K562 (cell line): Measurements from ENCODE around the gene CRYBB2. TPM values are rescaled to one million over a fixed set of nuclear protein-coding genes. Genes with fewer than 3 reads are reported as not detected.

ENCODE experiments used
- ATAC-seq: fragments of 200-7000 bp; cut with Tn5 transposase; 3 replicates; pipeline ENCODE4 v1.9.1; 2020; ENCODE audit warnings: moderate library complexity
- BruUV-seq: library from RNA; stranded (reverse); fragments of 400-500 nt; replicated peaks from 2 replicates; lab custom pipeline; 2021; lab: Mats Ljungman, UMichigan
- CTCF ChIA-PET: fragments of 300-600 bp; formaldehyde crosslinking; extraction: SDS; loops from one replicate; lab custom pipeline; 2021; ENCODE audit warnings: low intra/inter-chr PET ratio; lab: Yijun Ruan, JAX
- POLR2A ChIA-PET: fragments of 300-600, 350-650 bp; sonication (Branson Sonifier 250); formaldehyde crosslinking; extraction: SDS; loops from one replicate; lab custom pipeline; 2021; ENCODE audit warnings: antibody characterized with exemption, inconsistent platforms; lab: Yijun Ruan, JAX
- DNase-seq, 4 experiments: peaks; one replicate each; pipeline versions ENCODE4 v3.0.0 to v3.0.0-alpha.2; 2011 to 2018; ENCODE audit warnings: low spot score in 3 of 4, mixed read lengths in 3 of 4; ENCODE audit errors: extremely low read depth in 1 of 4
- FAIRE-seq: peaks from 2 replicates; lab custom pipeline; 2011; peaks lifted over from hg19 to GRCh38; lab: Jason Lieb, UNC
- H2AFZ ChIP-seq: 2 replicates; pipeline ENCODE4 v1.6.0; 2011; ENCODE audit warnings: low read depth, low read length, control low read depth, inconsistent platforms
- H3K27ac ChIP-seq: fragments of 200-600 bp; 3 replicates; pipeline ENCODE4 v1.8.0; 2011; ENCODE audit warnings: low read depth, mild to moderate bottlenecking, control low read depth, inconsistent platforms, low read length, moderate library complexity, mixed read lengths; ENCODE audit errors: extremely low read depth
- H3K27me3 ChIP-seq, 2 experiments: fragments of 300-600 bp in 1 of 2; 2 replicates in 1 of 2; 3 replicates in 1 of 2; pipeline versions ENCODE4 v1.6.0 to v1.8.0; 2011; ENCODE audit warnings: inconsistent platforms in 2 of 2, low read length in 2 of 2, mild to moderate bottlenecking in 1 of 2, mixed read lengths in 1 of 2, moderate library complexity in 1 of 2; ENCODE audit not compliant: control insufficient read depth in 2 of 2, insufficient read depth in 2 of 2
- H3K36me3 ChIP-seq: fragments of 300-600 bp; 3 replicates; pipeline ENCODE4 v1.8.0; 2011; ENCODE audit warnings: mild to moderate bottlenecking, low read length, inconsistent platforms; ENCODE audit not compliant: control insufficient read depth, insufficient read depth
- H3K4me1 ChIP-seq, 2 experiments: fragments of 200-600 bp in 1 of 2; replicated peaks in 1 of 2; 2 replicates in 1 of 2; 3 replicates in 1 of 2; pipeline versions ENCODE4 v1.5.1 to v1.8.0; 2011; ENCODE audit warnings: inconsistent platforms in 2 of 2, low read length in 2 of 2, mild to moderate bottlenecking in 1 of 2, mixed read lengths in 1 of 2, moderate library complexity in 1 of 2; ENCODE audit not compliant: control insufficient read depth in 2 of 2, insufficient read depth in 2 of 2
- H3K4me2 ChIP-seq: 2 replicates; pipeline ENCODE4 v1.6.1; 2011; ENCODE audit warnings: low read length, control low read depth, inconsistent platforms, mixed read lengths; ENCODE audit not compliant: insufficient read depth
- H3K4me3 ChIP-seq: fragments of 200-600 bp; sonication (generic), shearing (Covaris generic); 2 replicates; pipeline ENCODE4 v1.5.1; 2016; ENCODE audit warnings: control low read depth, inconsistent platforms
- H3K79me2 ChIP-seq: fragments of 200-600 bp; 3 replicates; pipeline ENCODE4 v1.8.0; 2011; ENCODE audit warnings: low read length, inconsistent platforms; ENCODE audit not compliant: control insufficient read depth, insufficient read depth
- H3K9ac ChIP-seq, 2 experiments: 2 replicates each; pipeline versions ENCODE4 v1.6.0 to v1.6.1; 2011; ENCODE audit warnings: low read depth in 2 of 2, low read length in 2 of 2, control low read depth in 1 of 2, inconsistent platforms in 1 of 2, mild to moderate bottlenecking in 1 of 2, mixed read lengths in 1 of 2; ENCODE audit not compliant: insufficient read depth in 1 of 2
- H3K9me1 ChIP-seq: one replicate; pipeline ENCODE4 v1.6.0; 2011; ENCODE audit warnings: inconsistent platforms, mild to moderate bottlenecking, low read length, moderate library complexity; ENCODE audit not compliant: control insufficient read depth, insufficient read depth
- H3K9me3 ChIP-seq: replicated peaks from 2 replicates; pipeline ENCODE4 v1.5.1; 2011; ENCODE audit warnings: low read depth, low read length, inconsistent platforms; ENCODE audit not compliant: control insufficient read depth, insufficient read depth
- H4K20me1 ChIP-seq: replicated peaks from 2 replicates; pipeline ENCODE4 v1.6.1; 2011; ENCODE audit warnings: low read length, inconsistent platforms, mixed read lengths; ENCODE audit not compliant: control insufficient read depth, insufficient read depth
- ELF2 ChIP-seq: fragments of 250-450 bp; sonication (Bioruptor Pico); IDR thresholded peaks from 2 replicates; pipeline ENCODE4 v1.5.0; 2021; ENCODE audit warnings: mild to moderate bottlenecking
- ESRRA ChIP-seq: fragments of 450-650 bp; IDR thresholded peaks from 2 replicates; pipeline ENCODE4 v1.6.1; 2014; ENCODE audit warnings: low read depth, mild to moderate bottlenecking, moderate library complexity, borderline replicate concordance
- KLF10 ChIP-seq: fragments of 250-450 bp; sonication (Bioruptor Pico); IDR thresholded peaks from 2 replicates; pipeline ENCODE4 v1.6.1; 2021; ENCODE audit warnings: matching md5 sums
- MCM7 ChIP-seq, 2 experiments: fragments of 450-650 bp; IDR thresholded peaks; 2 replicates each; pipeline ENCODE4 v1.6.1; 2016 to 2018
- MTF1 ChIP-seq: fragments of 250-450 bp; sonication (Bioruptor Pico); IDR thresholded peaks from 2 replicates; pipeline ENCODE4 v1.9.0; 2021; ENCODE audit warnings: moderate library complexity, mild to moderate bottlenecking, inconsistent platforms, borderline replicate concordance
- POLR2A ChIP-seq: fragments of 450-650 bp; conservative IDR thresholded peaks from 2 replicates; pipeline ENCODE4 v1.6.1; 2016
- SRF ChIP-seq, 2 experiments: fragments of 250-450, 450-650 bp in 1 of 2; sonication (Bioruptor Pico) in 1 of 2; sonication (generic) in 1 of 2; formaldehyde crosslinking; IDR thresholded peaks; 2 replicates each; pipeline versions ENCODE4 v1.5.0 to v1.5.1; 2020 to 2022; ENCODE audit warnings: mild to moderate bottlenecking in 1 of 2, missing genetic modification reagents in 1 of 2
- TCF7 ChIP-seq: sonication (generic); IDR thresholded peaks from 2 replicates; pipeline ENCODE4 v1.6.1; 2016; ENCODE audit warnings: antibody characterized with exemption, borderline replicate concordance
- ZFX ChIP-seq: sonication (generic); formaldehyde crosslinking; IDR thresholded peaks from 2 replicates; pipeline ENCODE4 v1.8.0; 2022; ENCODE audit warnings: mild to moderate bottlenecking, missing genetic modification reagents, moderate library complexity
- ZZZ3 ChIP-seq: fragments of 450-650 bp; IDR thresholded peaks from 2 replicates; pipeline ENCODE4 v1.6.1; 2016; ENCODE audit warnings: antibody characterized with exemption, mild to moderate bottlenecking, moderate library complexity
- WGBS: fragments of 100-300 bp; shearing (Covaris generic); methylation state at CpG from one replicate; pipeline ENCODE4 v1.1.6; 2016; ENCODE audit warnings: low coverage, mixed read lengths; ENCODE audit not compliant: insufficient coverage; ENCODE audit errors: missing lambda C conversion rate; 5-methylcytosine and 5-hydroxymethylcytosine counted together
- in situ Hi-C: fragments of 300-500 bp; cut with MboI; formaldehyde crosslinking; loops from 4 replicates; pipeline ENCODE4 v1.15.0; 2018; ENCODE audit warnings: inconsistent platforms, mixed read lengths
- intact Hi-C: fragments of 100-400 bp; cut with micrococcal nuclease; formaldehyde crosslinking; loops from 2 replicates; pipeline ENCODE4 v1.14.2; 2022
- polyA plus RNA-seq, 8 experiments: library from polyadenylated mRNA; depleted of rRNA in 4 of 8; stranded (reverse) in 5 of 8; unstranded in 3 of 8; fragments of >200 nt; fragmentation: Nextera tagmentation in 2 of 8; fragmentation: Illumina TruSeq in 1 of 8; extraction: Ambion mirVana in 2 of 8; extraction: Trizol in 1 of 8; gene quantifications; 2 replicates each; pipeline versions ENCODE4 v1.2.1 to v1.2.3, GENCODE V29; 2011 to 2014; ENCODE audit warnings: inconsistent platforms in 1 of 8, missing spikeins in 1 of 8
- total RNA-seq, 7 experiments: library from RNA; depleted of rRNA in 6 of 7; stranded (reverse); fragments of >200 nt in 6 of 7; fragmentation: Illumina TruSeq in 2 of 7; extraction: Trizol in 2 of 7; gene quantifications; 2 replicates each; pipeline versions ENCODE4 v1.2.1 to v1.2.3, GENCODE V29; 2011 to 2021; ENCODE audit warnings: low replicate concordance in 1 of 7
- TF ChIP-seq, protein P1 (sequence below): fragments of 250-450 bp; sonication (Bioruptor Pico); IDR thresholded peaks from 2 replicates; pipeline ENCODE4 v1.5.1; 2021; ENCODE audit warnings: mild to moderate bottlenecking

CRYBB2 gene
- total and polyA plus RNA-seq, 9 of the 15 experiments (the other 6 are each of a cell fraction or from before 2014, with no cell fraction given): not detected

DNA sequence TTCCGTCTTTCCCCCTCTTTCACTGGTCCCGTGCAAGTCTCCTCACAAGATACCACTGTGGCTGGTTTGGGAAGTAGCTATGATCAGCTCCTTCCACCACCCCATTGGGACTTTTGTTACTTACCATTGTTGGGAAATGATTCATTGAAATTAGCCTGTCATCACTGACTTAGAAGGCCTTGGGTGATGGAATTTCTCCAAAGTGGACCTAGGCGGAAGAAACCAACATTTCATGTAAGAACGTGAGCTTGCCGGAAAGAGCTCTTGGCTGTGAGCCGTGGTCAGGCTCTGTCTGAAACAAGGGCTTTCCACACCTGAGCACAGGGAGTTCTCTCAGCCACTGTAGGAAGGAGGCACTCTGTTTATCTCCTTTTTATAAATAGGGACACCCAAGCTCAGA, 43.3 kb upstream of the CRYBB2 start:
- Histone ChIP-seq H3K4me3 (no peak overlapping the region), H3K4me2 (no peak overlapping the region), H3K79me2 (no peaks in the 10 kb centered on the region), H3K4me1 (no peaks in the 10 kb centered on the region), H3K9me3 (no peaks in the 10 kb centered on the region), H3K27ac (no peak overlapping the region), H4K20me1 (no peaks in the 10 kb centered on the region), H3K9me1 (no peaks in the 10 kb centered on the region), H3K9ac (no peak overlapping the region), H3K36me3 (no peaks in the 10 kb centered on the region), H2AFZ (no peak overlapping the region), H3K27me3 (peaks cover 0 to 5% of the 10 kb centered on the region in 2 experiments; a peak in 3 of 5 replicates)
- ChIA-PET POLR2A (no interaction called here), CTCF (no interaction called here)
- intact Hi-C loops: no loop called here
- 15% methylated on average over 4 of the region's 6 CpGs for WGBS
- ATAC-seq: no peak
- TF ChIP-seq ELF2 (CRISPR knock-in tag) (no peak), ZFX (CRISPR knock-in tag) (no peak), MTF1 (CRISPR knock-in tag) (no peak), KLF10 (CRISPR knock-in tag) (no peak), MCM7 (IDR thresholded peaks at IDR 0.05) (no peak), POLR2A (no peak), ESRRA (no peak), ZZZ3 (no peak), TCF7 (no peak), SRF (CRISPR knock-in tag; IDR thresholded peaks at IDR 0.05) (no peak)
- TF ChIP-seq, protein P1, sequence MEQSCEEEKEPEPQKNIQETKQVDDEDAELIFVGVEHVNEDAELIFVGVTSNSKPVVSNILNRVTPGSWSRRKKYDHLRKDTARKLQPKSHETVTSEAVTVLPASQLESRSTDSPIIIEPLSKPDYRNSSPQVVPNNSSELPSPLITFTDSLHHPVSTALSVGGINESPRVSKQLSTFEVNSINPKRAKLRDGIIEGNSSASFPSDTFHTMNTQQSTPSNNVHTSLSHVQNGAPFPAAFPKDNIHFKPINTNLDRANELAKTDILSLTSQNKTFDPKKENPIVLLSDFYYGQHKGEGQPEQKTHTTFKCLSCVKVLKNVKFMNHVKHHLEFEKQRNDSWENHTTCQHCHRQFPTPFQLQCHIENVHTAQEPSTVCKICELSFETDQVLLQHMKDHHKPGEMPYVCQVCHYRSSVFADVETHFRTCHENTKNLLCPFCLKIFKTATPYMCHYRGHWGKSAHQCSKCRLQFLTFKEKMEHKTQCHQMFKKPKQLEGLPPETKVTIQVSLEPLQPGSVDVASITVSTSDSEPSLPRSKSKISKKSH (CRISPR knock-in tag): no peak
- no peak for FAIRE-seq
- BruUV-seq: no TSS peak
- in situ Hi-C loops: no loop called here
- DNase-seq: no peak
